GM18858 (cell line): ENCODE measurements around the gene LDAH.

Source experiments
- ATAC-seq: cut with Tn5 transposase; IDR thresholded peaks from one replicate; pipeline ENCODE4 v1.9.1; 2021; ENCODE audit not compliant: unreplicated experiment

LDAH gene

DNA sequence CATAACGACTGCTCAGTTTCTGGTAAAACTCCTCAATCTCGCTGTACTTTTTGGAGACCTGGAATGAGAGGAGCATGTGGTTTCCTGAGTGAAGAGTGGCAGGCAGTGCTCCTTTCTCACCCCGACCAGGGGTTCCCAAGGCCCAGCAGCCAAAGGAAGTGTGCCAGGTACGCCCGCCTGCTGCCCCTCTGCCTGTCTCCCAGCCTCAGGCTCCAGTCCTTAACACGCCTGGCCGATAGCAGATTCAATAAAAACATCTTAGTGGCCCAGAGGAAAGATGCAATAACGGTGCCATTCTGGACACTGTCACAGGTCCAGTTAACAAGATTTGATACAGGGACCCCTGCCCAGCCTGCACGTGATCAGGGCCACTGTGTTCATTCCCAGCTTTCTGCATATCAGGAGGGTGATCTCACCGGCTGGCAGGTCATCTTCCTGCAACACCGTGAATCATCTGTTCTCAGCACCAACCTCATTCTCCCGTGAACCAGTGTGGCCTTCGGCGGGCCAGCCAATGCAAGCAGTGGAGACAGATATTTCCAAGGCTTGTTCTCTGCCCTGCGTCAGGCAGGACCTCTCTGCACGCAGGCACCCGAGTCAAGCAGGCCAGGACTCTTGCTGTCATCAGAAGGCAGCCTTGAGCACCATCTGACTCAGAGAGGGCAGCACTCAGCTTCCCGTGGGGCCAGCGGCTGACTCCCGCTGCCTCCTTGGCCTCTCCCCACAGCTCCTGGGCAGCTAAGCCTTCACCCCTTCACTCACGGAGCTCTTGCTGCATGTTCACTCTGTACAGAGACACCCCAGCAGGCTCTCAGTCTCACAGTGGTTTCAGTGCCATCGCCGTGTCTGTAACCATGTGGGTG lies 181.5 kb downstream of the LDAH start:
- ATAC-seq = no peak

DNA sequence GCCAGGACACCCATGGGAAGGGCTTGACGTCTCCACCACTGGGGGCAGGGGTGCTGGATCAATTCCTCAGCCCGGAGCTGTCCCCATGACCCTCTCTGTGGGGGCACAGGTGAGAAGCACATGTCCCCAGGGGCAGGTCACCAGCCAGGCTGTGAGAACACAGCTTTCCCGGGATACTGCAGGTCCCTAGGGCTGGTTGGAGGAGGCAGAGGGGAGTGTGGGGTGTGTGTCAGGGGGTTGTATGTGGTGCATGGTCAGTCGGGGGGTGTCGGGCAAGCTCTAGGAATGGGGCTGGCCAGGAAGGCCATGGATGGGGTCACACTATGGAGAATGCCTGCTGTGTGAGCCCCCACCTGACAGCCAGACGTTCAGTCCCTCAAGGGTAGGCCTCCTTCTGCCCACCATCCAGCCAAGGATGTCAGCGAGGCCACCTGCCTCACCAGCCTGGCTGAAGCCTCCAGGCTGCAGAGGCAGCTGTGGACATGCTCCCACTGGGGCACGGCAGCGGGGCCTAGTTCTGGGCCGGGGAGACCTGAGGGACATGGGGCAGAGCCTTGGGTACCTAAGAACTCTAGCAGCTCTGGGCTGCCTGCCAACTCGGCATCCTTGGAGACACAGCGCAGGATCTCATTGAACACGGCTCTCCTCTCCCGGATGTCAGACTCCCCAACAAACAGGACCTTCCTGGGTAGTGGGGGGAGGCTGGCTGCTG lies 182.3 kb downstream of the LDAH start:
- ATAC-seq = no peak

GRCh38 chr2:20638646-20639430 lies 184.1 kb downstream of the LDAH start:
- ATAC-seq = no peak

DNA sequence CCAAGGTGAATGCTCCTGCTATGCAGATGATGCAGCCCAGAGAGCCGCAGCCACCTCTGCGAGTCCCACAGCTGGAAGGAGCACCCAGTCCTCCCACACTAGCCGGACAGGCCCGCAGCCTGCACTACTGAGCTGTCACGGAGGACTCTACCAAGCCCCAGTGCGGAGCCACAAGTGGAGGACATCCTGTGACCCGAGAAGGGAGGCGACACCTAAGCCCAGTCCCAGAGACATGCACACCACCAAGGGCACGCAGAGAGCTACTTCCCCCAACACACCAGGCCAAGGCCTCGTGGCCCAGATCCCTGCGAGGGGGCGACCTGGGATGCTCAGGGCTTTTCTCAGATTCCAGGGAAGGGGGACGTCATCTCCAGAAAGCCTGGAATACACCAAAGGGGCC lies 184.9 kb downstream of the LDAH start:
- no peak for ATAC-seq

- no peak for ATAC-seq
Measured at GRCh38 chr2:20637147-20637546, 185.8 kb downstream of the LDAH start.

DNA sequence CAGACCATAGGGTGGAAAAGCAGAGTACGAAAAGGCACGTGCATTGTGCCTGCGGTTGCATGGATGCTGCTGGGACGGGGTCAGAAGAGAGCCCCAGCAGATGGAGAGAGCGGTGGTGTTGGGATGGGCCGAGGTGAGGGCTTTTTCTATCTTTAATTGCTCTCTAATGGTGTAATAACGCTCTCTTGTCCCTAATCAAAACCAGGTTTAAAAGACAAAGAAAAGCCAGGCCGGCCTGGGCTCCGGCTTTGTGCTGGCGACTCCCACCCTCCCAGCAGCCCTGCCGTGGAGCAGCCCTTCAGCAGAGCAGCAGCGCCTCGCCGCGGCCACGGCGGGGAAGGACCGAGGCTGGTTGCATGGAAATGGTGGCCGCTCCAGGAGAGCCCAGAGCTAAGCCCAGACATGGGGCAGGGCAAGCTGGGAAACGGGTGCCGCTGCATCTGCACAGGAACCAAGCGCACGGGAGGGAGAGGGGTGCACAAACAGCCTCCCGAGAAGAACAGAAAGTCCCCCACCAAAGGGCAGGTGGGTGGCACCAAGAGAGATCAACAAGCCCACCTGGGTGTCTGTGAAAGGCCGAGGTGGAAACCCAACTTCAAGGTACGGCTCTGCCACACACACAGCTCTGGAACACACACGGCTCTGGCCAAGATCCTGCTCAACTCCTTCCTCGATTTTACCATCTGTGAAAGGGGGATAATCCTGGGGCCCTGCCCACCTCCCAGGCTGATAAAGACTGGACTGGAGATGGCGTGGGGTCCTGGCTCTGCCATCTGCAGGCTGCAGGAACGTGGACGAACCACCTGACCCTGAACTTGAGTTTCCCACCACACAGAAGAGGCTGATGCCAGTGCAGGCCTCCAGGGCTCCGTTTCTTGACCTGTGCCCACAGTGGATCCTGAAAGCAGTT lies 187.0 kb downstream of the LDAH start:
- peak; percentile 69 for ATAC-seq

- ATAC-seq = no peak
Measured at GRCh38 chr2:20635113-20635510, 187.8 kb downstream of the LDAH start.

GRCh38 chr2:20634507-20635112 lies 188.3 kb downstream of the LDAH start:
- ATAC-seq = no peak
